ENCODE measurements around the gene FIGNL2.

The FIGNL2 gene

GRCh38 chr12:51851413-51852124, 3.1 kb upstream of the FIGNL2 start:
- DNase-seq, result no peak

GRCh38 chr12:51850965-51851299, 2.4 kb upstream of the FIGNL2 start:
- no peak for DNase-seq

GRCh38 chr12:51850081-51850964, 1.8 kb upstream of the FIGNL2 start:
- no peak for DNase-seq

GRCh38 chr12:51848841-51849735, 570 bp upstream of the FIGNL2 start:
- no peak for DNase-seq

GRCh38 chr12:51847643-51848325, 734 bp downstream of the FIGNL2 start:
- no peak for DNase-seq

GRCh38 chr12:51846911-51847642, 1.4 kb downstream of the FIGNL2 start:
- no peak for DNase-seq

- DNase-seq, result no peak
Observed at GRCh38 chr12:51846271-51846691, 2.2 kb downstream of the FIGNL2 start.

- no peak for DNase-seq
Observed at GRCh38 chr12:51845482-51845881, 3.0 kb downstream of the FIGNL2 start.

- no peak for DNase-seq
Observed at GRCh38 chr12:51844854-51845253, 3.7 kb downstream of the FIGNL2 start.

GRCh38 chr12:51841727-51842126, 6.8 kb downstream of the FIGNL2 start:
- DNase-seq, result no peak

- DNase-seq, result no peak
Observed at GRCh38 chr12:51840966-51841365, 7.6 kb downstream of the FIGNL2 start.

GRCh38 chr12:51839310-51839947, 9.1 kb downstream of the FIGNL2 start:
- no peak for DNase-seq

GRCh38 chr12:51838762-51839161, 9.8 kb downstream of the FIGNL2 start:
- no peak for DNase-seq

GRCh38 chr12:51838036-51838435, 10.5 kb downstream of the FIGNL2 start:
- DNase-seq, result no peak

- no peak for DNase-seq
Observed at GRCh38 chr12:51837286-51837685, 11.2 kb downstream of the FIGNL2 start.

GRCh38 chr12:51836827-51837173, 11.7 kb downstream of the FIGNL2 start:
- DNase-seq, result no peak

- no peak for DNase-seq
Observed at GRCh38 chr12:51836041-51836826, 12.3 kb downstream of the FIGNL2 start.

GRCh38 chr12:51834411-51834810, 14.1 kb downstream of the FIGNL2 start:
- no peak for DNase-seq

- DNase-seq, result no peak
Observed at GRCh38 chr12:51833448-51834227, 14.9 kb downstream of the FIGNL2 start.

All from NCI-H510A (cell line).